ENCODE measurements around the gene CNKSR3.

Gene CNKSR3

DNA sequence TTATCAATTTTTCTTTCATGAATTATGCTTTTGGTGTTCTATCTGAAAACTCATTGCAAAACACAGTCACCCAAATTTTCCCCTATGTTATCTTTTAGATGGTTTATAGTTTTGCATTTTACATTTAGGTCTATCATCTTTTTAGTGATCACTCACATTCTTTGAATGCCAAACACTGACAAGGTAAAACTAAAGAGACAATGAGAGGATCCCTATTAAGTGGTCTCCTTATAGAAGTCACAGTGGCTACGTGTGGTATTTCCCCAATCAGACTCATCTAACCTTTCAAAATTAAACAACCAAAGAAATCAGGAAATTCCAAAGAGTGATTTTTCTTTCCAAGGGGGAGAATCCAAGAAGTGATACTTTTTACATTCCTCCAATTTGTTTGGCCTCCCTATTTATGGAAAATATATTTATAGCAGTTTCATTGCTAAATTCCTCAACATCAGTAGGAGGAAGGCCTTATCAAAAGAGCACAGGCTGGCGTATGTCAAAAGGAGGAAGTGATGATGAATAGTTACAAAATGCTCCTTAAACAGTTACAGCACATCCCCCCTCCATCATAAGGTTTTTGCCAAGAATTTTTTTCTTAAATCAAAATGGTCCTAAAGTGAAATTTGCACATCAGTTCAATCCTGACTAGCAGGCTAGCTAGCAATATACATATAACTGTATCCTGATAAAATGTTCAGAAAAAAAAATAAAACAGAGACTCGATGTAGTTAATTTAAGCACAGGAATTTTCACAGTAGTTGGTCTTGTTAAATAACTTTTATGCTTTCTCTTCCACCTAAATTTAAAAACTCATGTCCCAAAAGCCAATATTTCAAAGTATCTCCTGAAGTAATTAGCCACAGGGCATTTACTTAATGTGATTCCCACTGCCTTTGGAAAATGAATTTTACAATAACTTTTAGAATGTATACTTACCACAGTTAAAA, 77.7 kb downstream of the CNKSR3 start:
- peaks cover 2% of the 10 kb centered on the region for H3K9me3 Mint-ChIP-seq
- no peak overlapping the region for H3K4me3 Mint-ChIP-seq
- DNase-seq (ENCODE audit: low spot score in 2 of 2) (no peak), ATAC-seq (ENCODE audit: low read depth) (no peak)
- no peaks in the 10 kb centered on the region for H3K27me3 Mint-ChIP-seq
- H3K36me3 Mint-ChIP-seq = no peaks in the 10 kb centered on the region
- H3K4me1 Mint-ChIP-seq = no peaks in the 10 kb centered on the region
- H3K27ac Mint-ChIP-seq = no peak overlapping the region

- ATAC-seq (ENCODE audit: low read depth) (no peak), DNase-seq (ENCODE audit: low spot score in 2 of 2) (no peak)
- H3K9me3 Mint-ChIP-seq = peaks cover 2% of the 10 kb centered on the region
- H3K27me3 Mint-ChIP-seq = no peaks in the 10 kb centered on the region
- no peaks in the 10 kb centered on the region for H3K36me3 Mint-ChIP-seq
- H3K4me3 Mint-ChIP-seq = no peak overlapping the region
- H3K4me1 Mint-ChIP-seq = no peaks in the 10 kb centered on the region
- H3K27ac Mint-ChIP-seq = no peak overlapping the region
Observed at GRCh38 chr6:154430481-154430919, 80.0 kb downstream of the CNKSR3 start.

DNA sequence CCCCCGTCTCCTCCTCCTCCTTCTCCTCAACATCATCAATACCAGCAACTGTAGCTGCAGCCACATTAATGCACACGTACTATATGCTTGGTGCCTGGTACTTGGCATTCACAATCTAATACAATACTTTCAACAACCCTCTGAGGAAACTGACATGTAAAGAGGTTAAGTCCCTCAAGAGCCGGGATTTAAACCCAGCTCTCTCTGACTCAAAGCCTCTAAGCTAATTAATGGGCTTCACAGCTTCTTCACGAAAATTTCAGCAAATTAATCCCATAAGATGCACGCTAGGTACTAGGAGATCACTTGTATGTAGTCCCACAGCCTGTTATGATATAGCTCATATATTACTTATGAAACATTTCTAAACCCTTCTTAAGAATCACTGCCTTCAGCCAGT, 80.8 kb downstream of the CNKSR3 start:
- Mint-ChIP-seq H3K4me1 (no peaks in the 10 kb centered on the region), H3K27ac (no peak overlapping the region), H3K36me3 (no peaks in the 10 kb centered on the region), H3K27me3 (no peaks in the 10 kb centered on the region), H3K9me3 (peaks cover 2% of the 10 kb centered on the region), H3K4me3 (no peak overlapping the region)
- DNase-seq (ENCODE audit: low spot score in 2 of 2) = no peak
- no peak for ATAC-seq (ENCODE audit: low read depth)

DNA sequence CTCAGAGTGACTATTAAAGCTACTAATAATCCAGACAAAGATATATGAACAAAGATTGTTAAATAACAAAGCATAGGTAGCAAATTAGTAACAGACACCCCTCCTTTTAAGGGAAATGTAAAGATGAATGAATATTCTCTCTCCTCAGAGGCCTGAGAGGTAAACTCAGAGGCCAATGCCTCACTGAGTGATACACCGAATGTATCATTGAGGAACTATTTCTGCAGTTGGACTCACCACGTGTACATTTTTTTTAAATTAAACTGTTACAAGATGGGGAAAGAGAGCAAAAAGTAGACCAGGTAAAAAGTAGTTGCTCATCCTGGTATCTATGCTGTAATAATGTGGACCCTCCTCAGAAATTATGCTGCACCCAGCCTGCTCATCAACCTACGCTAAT, 81.6 kb downstream of the CNKSR3 start:
- Mint-ChIP-seq H3K4me3 (no peak overlapping the region), H3K36me3 (no peaks in the 10 kb centered on the region), H3K4me1 (no peaks in the 10 kb centered on the region), H3K9me3 (peaks cover 2% of the 10 kb centered on the region), H3K27ac (no peak overlapping the region), H3K27me3 (no peaks in the 10 kb centered on the region)
- ATAC-seq (ENCODE audit: low read depth) (no peak), DNase-seq (ENCODE audit: low spot score in 2 of 2) (no peak)

GRCh38 chr6:154427446-154427845, 83.0 kb downstream of the CNKSR3 start:
- no peaks in the 10 kb centered on the region for H3K36me3 Mint-ChIP-seq
- H3K27me3 Mint-ChIP-seq = no peaks in the 10 kb centered on the region
- H3K4me3 Mint-ChIP-seq = no peak overlapping the region
- peaks cover 2% of the 10 kb centered on the region for H3K9me3 Mint-ChIP-seq
- ATAC-seq (ENCODE audit: low read depth) (no peak), DNase-seq (ENCODE audit: low spot score in 2 of 2) (no peak)
- H3K27ac Mint-ChIP-seq = no peak overlapping the region
- H3K4me1 Mint-ChIP-seq = no peaks in the 10 kb centered on the region

DNA sequence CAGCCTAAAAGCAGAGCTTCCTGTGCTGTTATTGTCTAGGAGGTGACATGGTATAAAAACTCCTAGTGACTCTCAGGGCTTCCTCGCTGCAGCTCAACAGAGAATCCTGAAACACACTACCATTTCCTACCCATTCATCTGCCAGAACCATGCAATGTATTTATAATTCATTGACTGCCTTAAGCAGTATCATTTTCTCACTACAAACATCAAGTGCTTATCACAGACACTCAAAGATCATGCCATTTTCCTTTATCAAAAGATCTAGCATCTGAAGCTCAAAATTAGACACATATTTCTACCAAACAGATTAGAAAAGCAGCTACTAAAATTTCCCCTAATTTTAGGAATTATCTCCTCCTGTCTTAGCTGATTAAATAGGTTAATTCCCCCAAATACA, 83.5 kb downstream of the CNKSR3 start:
- Mint-ChIP-seq H3K27ac (no peak overlapping the region), H3K9me3 (peaks cover 2% of the 10 kb centered on the region)
- ATAC-seq (ENCODE audit: low read depth) = no peak

GRCh38 chr6:154425034-154425433, 85.5 kb downstream of the CNKSR3 start:
- H3K27me3 Mint-ChIP-seq = no peaks in the 10 kb centered on the region
- no peak overlapping the region for H3K27ac Mint-ChIP-seq
- DNase-seq (ENCODE audit: low spot score in 2 of 2) = no peak
- no peak overlapping the region for H3K4me3 Mint-ChIP-seq
- H3K9me3 Mint-ChIP-seq = no peaks in the 10 kb centered on the region
- no peak for ATAC-seq (ENCODE audit: low read depth)
- H3K36me3 Mint-ChIP-seq = no peaks in the 10 kb centered on the region
- H3K4me1 Mint-ChIP-seq = no peaks in the 10 kb centered on the region

More for the DNA sequence above, 83.5 kb downstream of the CNKSR3 start:
- no peak for DNase-seq (ENCODE audit: low spot score in 2 of 2)
- H3K4me3 Mint-ChIP-seq = no peak overlapping the region
- H3K4me1 Mint-ChIP-seq = no peaks in the 10 kb centered on the region
- no peaks in the 10 kb centered on the region for H3K36me3 Mint-ChIP-seq
- H3K27me3 Mint-ChIP-seq = no peaks in the 10 kb centered on the region

GRCh38 chr6:154414021-154414813, 96.3 kb downstream of the CNKSR3 start:
- Mint-ChIP-seq H3K4me1 (peaks cover 6% of the 10 kb centered on the region), H3K36me3 (no peaks in the 10 kb centered on the region), H3K9me3 (peaks cover 2% of the 10 kb centered on the region), H3K27me3 (peaks cover 12% of the 10 kb centered on the region), H3K27ac (no peak overlapping the region), H3K4me3 (no peak overlapping the region)
- peak; percentile 57 for ATAC-seq (ENCODE audit: low read depth)
- DNase-seq (ENCODE audit: low spot score in 2 of 2) = no peak

DNA sequence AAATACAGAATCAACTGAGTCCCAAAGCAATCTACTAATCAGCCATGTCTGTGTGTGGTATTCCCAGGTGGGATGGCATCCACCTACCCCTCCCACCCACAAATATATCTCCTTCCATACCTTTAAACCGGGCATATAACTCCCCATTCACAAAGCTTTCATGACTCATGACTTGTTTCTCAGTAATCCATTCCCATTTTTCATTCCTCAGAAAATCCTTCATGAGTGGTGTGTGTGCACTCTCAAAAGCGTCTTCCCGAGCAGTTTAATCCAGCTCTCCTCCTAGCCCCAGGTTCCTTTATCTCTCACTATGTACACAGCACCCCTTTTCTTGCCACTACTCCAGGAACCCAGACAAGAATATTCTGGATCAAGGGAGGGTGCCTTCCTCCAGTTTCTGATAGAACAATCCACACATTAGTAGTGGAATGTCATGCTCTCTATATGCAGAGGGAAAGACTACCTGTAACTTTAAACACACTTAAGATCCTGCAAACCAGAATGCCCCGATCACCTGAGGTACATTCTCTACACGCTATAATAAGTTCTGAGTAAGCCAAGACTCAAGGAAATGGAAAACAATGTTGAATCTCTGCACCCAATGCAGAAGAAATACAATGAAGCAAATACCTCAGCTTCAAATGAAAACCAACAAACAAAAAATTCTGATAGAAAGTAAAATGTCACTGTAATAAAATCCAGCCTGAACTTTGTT, 98.2 kb downstream of the CNKSR3 start:
- H3K4me1 Mint-ChIP-seq = peaks cover 5% of the 10 kb centered on the region
- no peak overlapping the region for H3K4me3 Mint-ChIP-seq
- peaks cover 3% of the 10 kb centered on the region for H3K27me3 Mint-ChIP-seq
- ATAC-seq (ENCODE audit: low read depth) (no peak), DNase-seq (ENCODE audit: low spot score in 2 of 2) (no peak)
- no peaks in the 10 kb centered on the region for H3K36me3 Mint-ChIP-seq
- peaks cover 2% of the 10 kb centered on the region for H3K9me3 Mint-ChIP-seq
- no peak overlapping the region for H3K27ac Mint-ChIP-seq

- H3K36me3 Mint-ChIP-seq = no peaks in the 10 kb centered on the region
- peaks cover 2% of the 10 kb centered on the region for H3K9me3 Mint-ChIP-seq
- H3K27me3 Mint-ChIP-seq = peaks cover 6% of the 10 kb centered on the region
- no peak for DNase-seq (ENCODE audit: low spot score in 2 of 2)
- no peak for ATAC-seq (ENCODE audit: low read depth)
- peaks cover 5% of the 10 kb centered on the region for H3K4me1 Mint-ChIP-seq
- H3K4me3 Mint-ChIP-seq = no peak overlapping the region
- no peak overlapping the region for H3K27ac Mint-ChIP-seq
Observed at GRCh38 chr6:154411076-154411475, 99.4 kb downstream of the CNKSR3 start.

- H3K27me3 Mint-ChIP-seq = peaks cover 6% of the 10 kb centered on the region
- DNase-seq (ENCODE audit: low spot score in 2 of 2) = no peak
- no peaks in the 10 kb centered on the region for H3K36me3 Mint-ChIP-seq
- H3K9me3 Mint-ChIP-seq = peaks cover 2% of the 10 kb centered on the region
- no peak overlapping the region for H3K4me3 Mint-ChIP-seq
- ATAC-seq (ENCODE audit: low read depth) = no peak
- H3K4me1 Mint-ChIP-seq = peaks cover 5% of the 10 kb centered on the region
- no peak overlapping the region for H3K27ac Mint-ChIP-seq
Observed at GRCh38 chr6:154410619-154411072, 99.8 kb downstream of the CNKSR3 start.

DNA sequence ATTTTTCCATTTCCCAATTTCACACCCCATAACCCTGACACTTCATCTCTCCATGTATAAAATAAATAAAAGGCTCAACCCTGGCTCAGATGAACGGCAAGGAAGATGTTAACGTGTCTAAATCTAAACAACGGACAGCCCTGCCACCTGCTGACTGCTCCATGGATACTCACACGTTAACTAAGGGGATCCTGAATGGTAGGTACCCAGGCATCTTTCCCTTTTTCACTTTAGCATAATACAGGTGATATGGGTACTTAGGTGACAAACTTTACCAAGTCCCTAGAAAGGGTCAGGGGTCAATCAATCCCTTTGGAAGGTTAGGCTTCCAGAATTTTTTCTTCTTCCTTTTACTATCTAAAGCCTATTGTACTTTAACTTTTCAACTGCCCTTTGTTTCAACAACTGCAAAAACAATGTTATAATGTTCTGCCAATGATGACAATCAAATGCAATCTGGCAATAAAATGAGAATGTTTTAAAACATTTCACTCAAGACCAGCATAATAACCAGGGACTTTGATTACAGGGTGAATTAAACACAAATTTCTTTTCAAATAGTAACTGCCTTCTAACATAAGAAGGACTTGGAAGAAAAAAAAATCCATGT, 101.5 kb downstream of the CNKSR3 start:
- Mint-ChIP-seq H3K4me1 (peaks cover 1% of the 10 kb centered on the region), H3K4me3 (no peak overlapping the region), H3K27ac (no peak overlapping the region), H3K27me3 (peaks cover 4% of the 10 kb centered on the region), H3K9me3 (no peaks in the 10 kb centered on the region), H3K36me3 (no peaks in the 10 kb centered on the region)
- DNase-seq (ENCODE audit: low spot score in 2 of 2) (no peak), ATAC-seq (ENCODE audit: low read depth) (no peak)

DNA sequence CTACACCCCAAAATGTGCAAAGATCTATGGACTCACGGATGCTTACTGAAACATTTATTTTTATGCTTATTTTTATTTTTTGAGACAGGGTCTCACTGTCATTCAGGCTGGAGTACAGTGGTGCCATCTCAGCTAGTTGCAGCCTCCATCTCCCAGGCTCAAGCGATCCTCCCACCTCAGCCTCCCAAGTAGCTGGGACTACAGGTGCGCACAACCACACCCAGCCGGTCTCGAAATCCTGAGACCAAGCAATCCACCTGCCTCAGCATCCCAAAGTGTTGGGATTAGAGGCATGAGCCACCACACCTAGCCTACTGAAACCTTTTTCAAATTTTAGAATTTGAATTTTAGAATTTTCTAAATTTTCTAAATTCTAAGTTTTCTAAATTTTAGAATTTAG, 103.0 kb downstream of the CNKSR3 start:
- Mint-ChIP-seq H3K27ac (no peak overlapping the region), H3K4me1 (no peaks in the 10 kb centered on the region), H3K27me3 (peaks cover 3% of the 10 kb centered on the region), H3K9me3 (no peaks in the 10 kb centered on the region), H3K4me3 (no peak overlapping the region), H3K36me3 (no peaks in the 10 kb centered on the region)
- ATAC-seq (ENCODE audit: low read depth) (no peak), DNase-seq (ENCODE audit: low spot score in 2 of 2) (no peak)

Data from memory B cell (primary cell).